ACC112 (cell line): ENCODE results near the gene SPATS2L.

Source experiments
- H2AFZ ChIP-seq: fragments of 200-600 bp; sonication (generic); one replicate; pipeline ENCODE4 v1.6.0; 2017; ENCODE audit warnings: antibody characterized with exemption, low read length; ENCODE audit not compliant: unreplicated experiment
- H3K27ac ChIP-seq: fragments of 200-600 bp; sonication (generic); 2 replicates; pipeline ENCODE4 v1.5.1; 2014; ENCODE audit warnings: low read depth, mild to moderate bottlenecking, antibody characterized with exemption, low read length, moderate library complexity
- H3K27me3 ChIP-seq: fragments of 200-600 bp; sonication (generic); 2 replicates; pipeline ENCODE4 v1.6.1; 2014; ENCODE audit warnings: mild to moderate bottlenecking, antibody characterized with exemption, low read length, moderate library complexity, mixed read lengths; ENCODE audit not compliant: insufficient read depth
- H3K36me3 ChIP-seq: fragments of 200-600 bp; sonication (generic); 2 replicates; pipeline ENCODE4 v1.6.1; 2016; ENCODE audit warnings: mild to moderate bottlenecking, antibody characterized with exemption, low read length, moderate library complexity, mixed read lengths; ENCODE audit not compliant: insufficient read depth
- H3K4me1 ChIP-seq: fragments of 200-600 bp; sonication (generic); one replicate; pipeline ENCODE4 v1.6.1; 2016; ENCODE audit warnings: low read length, mixed read lengths; ENCODE audit not compliant: insufficient read depth, unreplicated experiment, control insufficient read depth
- H3K4me3 ChIP-seq: fragments of 200-600 bp; sonication (generic); 2 replicates; pipeline ENCODE4 v1.5.1; 2014; ENCODE audit warnings: mild to moderate bottlenecking, low read depth, low read length
- H3K79me2 ChIP-seq: fragments of 200-600 bp; sonication (generic); one replicate; pipeline ENCODE4 v1.6.0; 2016; ENCODE audit warnings: low read length; ENCODE audit not compliant: control insufficient read depth, unreplicated experiment, insufficient read depth

The SPATS2L gene

DNA sequence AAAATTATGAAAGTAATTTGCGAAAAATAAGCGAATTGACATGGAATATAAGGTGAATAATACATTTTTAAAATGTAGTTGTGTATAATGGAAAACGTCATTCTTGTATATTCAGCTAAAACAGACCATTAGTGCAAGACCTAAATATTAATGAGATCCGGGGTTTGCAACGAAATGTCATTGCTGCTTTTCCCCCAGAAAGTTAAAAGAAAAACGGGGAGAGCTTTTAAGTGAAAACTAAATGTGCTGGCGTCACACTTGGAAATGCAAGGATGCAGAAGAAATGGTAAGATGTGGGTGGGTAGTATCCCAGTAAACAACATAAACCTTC lies 219.0 kb downstream of the SPATS2L start:
- Histone ChIP-seq H3K36me3 (no peaks in the 10 kb centered on the region), H2AFZ (peak overlapping the region; percentile 75), H3K4me1 (peaks cover 24% of the 10 kb centered on the region), H3K79me2 (peaks cover 44% of the 10 kb centered on the region), H3K27me3 (no peaks in the 10 kb centered on the region; the same call in none of the 2 replicates), H3K4me3 (peak overlapping the region; percentile 83), H3K27ac (no peak overlapping the region; the same call in 1 of the 2 replicates)

DNA sequence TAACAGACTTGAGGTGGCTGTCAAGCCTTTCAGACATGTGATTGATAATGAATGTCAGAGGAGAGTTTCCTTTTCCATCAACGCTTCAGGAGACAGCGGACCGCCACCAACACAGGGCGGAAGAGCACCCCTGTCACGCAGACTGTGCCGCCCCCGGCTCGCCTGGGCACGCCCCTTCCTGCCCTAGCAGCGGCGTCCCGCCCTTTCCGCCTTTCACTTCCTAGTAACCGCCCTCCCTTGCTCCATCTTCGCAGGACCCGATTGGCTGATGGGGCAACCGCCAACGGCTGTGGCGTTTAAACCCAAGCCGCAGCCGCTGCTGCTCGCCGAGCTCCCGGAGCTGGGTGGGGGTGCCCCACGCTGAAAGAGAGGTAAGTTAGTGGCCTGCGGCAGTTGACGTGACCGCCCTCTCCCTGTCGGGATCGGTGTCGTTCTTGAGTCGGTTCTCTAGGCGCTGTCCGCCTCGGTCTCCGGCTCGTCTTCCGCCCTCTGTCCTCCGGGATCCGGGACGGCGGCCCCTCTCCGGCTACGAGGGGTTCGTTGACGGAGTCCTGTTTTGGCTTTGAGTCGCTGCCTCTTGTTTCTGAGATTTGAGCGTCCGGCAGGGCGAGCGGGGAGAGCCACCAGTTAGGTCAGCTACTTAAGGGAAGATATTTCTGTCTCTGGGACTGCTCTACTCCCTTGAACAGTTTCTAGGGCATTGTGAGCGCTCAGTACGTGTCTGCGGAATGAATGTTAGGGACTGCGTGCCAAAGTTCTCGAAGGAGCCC lies 219.6 kb downstream of the SPATS2L start, which contains the start of gene SGO2:
TSS of gene SGO2 (plus strand) at position 326 of the 770 bp plus-strand sequence. CDS start 6,769 bp downstream, outside the sequence.
- Histone ChIP-seq H3K4me1 (peaks cover 24% of the 10 kb centered on the region), H3K27me3 (no peaks in the 10 kb centered on the region; the same call in none of the 2 replicates), H3K4me3 (peak within 1 kb of the TSS; percentile 83), H3K79me2 (peaks cover 49% of the 10 kb centered on the region), H3K36me3 (no peaks in the 10 kb centered on the region), H3K27ac (peak within 1 kb of the TSS; percentile 47), H2AFZ (peak within 1 kb of the TSS; percentile 75)

DNA sequence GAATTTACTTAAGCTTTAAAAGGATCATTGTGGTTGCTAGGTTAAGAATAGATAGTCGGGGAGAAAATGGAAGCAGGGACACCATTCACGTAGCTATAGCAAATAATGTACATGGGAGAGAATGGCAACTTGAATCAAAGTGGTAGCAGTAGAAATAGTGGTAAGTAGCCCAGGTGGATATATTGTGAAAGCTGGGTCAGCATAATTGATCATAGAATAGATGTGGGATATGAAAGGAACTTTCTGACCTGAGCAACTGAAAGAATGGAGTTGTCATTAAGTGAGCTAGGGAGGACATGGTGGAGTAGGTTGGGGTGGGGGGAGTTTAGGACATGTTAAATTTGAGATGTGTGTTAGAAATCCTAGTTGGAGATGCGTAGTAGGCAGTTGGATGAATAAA lies 221.7 kb downstream of the SPATS2L start:
- H3K79me2 ChIP-seq = peaks cover 67% of the 10 kb centered on the region
- H2AFZ ChIP-seq = no peak overlapping the region
- peaks cover 24% of the 10 kb centered on the region for H3K4me1 ChIP-seq
- 0 out of 2 replicates have a peak, but pooled peaks cover 4% of the 10 kb centered on the region for H3K36me3 ChIP-seq
- peak overlapping the region; percentile 83; the same call in 1 of the 2 replicates for H3K4me3 ChIP-seq
- no peak overlapping the region for H3K27ac ChIP-seq
- no peaks in the 10 kb centered on the region; the same call in 1 of the 2 replicates for H3K27me3 ChIP-seq
